HEK293T (cell line): ENCODE measurements around the gene MARCHF5.

ENCODE experiments used
- CTCF ChIA-PET: fragments of 350-600 bp; formaldehyde crosslinking; extraction: SDS; loops from one replicate; lab custom pipeline; 2021; ENCODE audit warnings: antibody characterized with exemption, inconsistent platforms; lab: Yijun Ruan, JAX
- POLR2A ChIA-PET: fragments of 350-600 bp; formaldehyde crosslinking; extraction: SDS; loops from one replicate; lab custom pipeline; 2020; ENCODE audit warnings: antibody characterized with exemption, inconsistent platforms; lab: Yijun Ruan, JAX
- DNase-seq: peaks from one replicate; pipeline ENCODE4 v3.0.0; 2012; ENCODE audit warnings: mixed read lengths; ENCODE audit errors: extremely low spot score
- ARNT ChIP-seq: fragments of 450-650 bp; IDR thresholded peaks from 2 replicates; pipeline ENCODE4 v1.6.1; 2017; ENCODE audit warnings: mild to moderate bottlenecking
- BHLHE40 ChIP-seq: fragments of 450-650 bp; IDR thresholded peaks from 2 replicates; pipeline ENCODE4 v1.6.1; 2016; ENCODE audit warnings: mild to moderate bottlenecking, moderate library complexity, borderline replicate concordance
- CTBP1 ChIP-seq: fragments of 450-650 bp; IDR thresholded peaks from 2 replicates; pipeline ENCODE4 v1.6.1; 2016; ENCODE audit warnings: borderline replicate concordance
- ELF4 ChIP-seq: fragments of 450-650 bp; IDR thresholded peaks from 2 replicates; pipeline ENCODE4 v1.6.1; 2017; ENCODE audit warnings: antibody characterized with exemption
- FOXA1 ChIP-seq: fragments of 450-650 bp; IDR thresholded peaks from 2 replicates; pipeline ENCODE4 v1.6.1; 2016; ENCODE audit warnings: mild to moderate bottlenecking
- FOXK2 ChIP-seq: fragments of 450-650 bp; IDR thresholded peaks from 2 replicates; pipeline ENCODE4 v1.6.1; 2016; ENCODE audit warnings: mild to moderate bottlenecking
- FOXM1 ChIP-seq: fragments of 450-650 bp; IDR thresholded peaks from 2 replicates; pipeline ENCODE4 v1.6.1; 2017; ENCODE audit warnings: mild to moderate bottlenecking, borderline replicate concordance
- HDGF ChIP-seq: fragments of 450-650 bp; IDR thresholded peaks from 2 replicates; pipeline ENCODE4 v1.6.1; 2017; ENCODE audit warnings: antibody characterized with exemption, borderline replicate concordance
- L3MBTL2 ChIP-seq: fragments of 450-650 bp; conservative IDR thresholded peaks from 2 replicates; pipeline ENCODE4 v1.6.1; 2016; ENCODE audit warnings: mild to moderate bottlenecking
- LEF1 ChIP-seq: fragments of 450-650 bp; IDR thresholded peaks from 2 replicates; pipeline ENCODE4 v1.6.1; 2017; ENCODE audit warnings: mild to moderate bottlenecking, borderline replicate concordance
- NFRKB ChIP-seq: fragments of 450-650 bp; IDR thresholded peaks from 2 replicates; pipeline ENCODE4 v1.6.1; 2016; ENCODE audit warnings: mild to moderate bottlenecking, moderate library complexity
- SP1 ChIP-seq: fragments of 450-650 bp; IDR thresholded peaks from 2 replicates; pipeline ENCODE4 v1.6.1; 2017
- SUZ12 ChIP-seq: fragments of 450-650 bp; IDR thresholded peaks from 2 replicates; pipeline ENCODE4 v1.6.1; 2016; ENCODE audit warnings: mild to moderate bottlenecking
- TARDBP ChIP-seq: fragments of 450-650 bp; IDR thresholded peaks from 2 replicates; pipeline ENCODE4 v1.6.1; 2016
- ZNF384 ChIP-seq: fragments of 450-650 bp; IDR thresholded peaks from 2 replicates; pipeline ENCODE4 v1.6.1; 2016
- TF ChIP-seq, protein P1 (sequence below): fragments of 450-650 bp; IDR thresholded peaks from 2 replicates; pipeline ENCODE4 v1.6.1; 2016

The MARCHF5 gene

DNA sequence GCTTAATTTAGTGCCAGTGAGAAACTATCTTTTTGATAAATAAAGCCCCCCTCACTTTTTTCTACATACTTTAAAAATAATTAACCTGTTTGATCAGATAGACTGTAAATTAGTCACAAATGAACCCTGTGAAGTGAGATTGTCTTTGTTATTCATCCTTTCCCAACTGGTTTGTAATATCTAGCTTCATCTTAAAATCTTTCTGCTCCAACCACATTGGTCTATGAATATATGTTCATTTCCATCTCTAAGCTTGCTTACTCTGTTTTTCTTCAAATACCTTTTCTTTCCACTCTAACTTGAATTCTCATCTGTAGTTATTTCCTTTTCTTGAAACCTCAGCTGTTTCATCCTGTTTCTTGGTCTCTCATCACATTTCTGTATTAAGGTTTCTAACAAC, 12.1 kb downstream of the MARCHF5 start:
- ChIA-PET POLR2A (interaction anchor here (1.6 kb wide), 1 partner anchor 11 kb away, joined by 4 read pairs; no protein-coding TSS in a partner anchor), CTCF (no interaction called here)

GRCh38 chr10:92304061-92304460, 13.1 kb downstream of the MARCHF5 start:
- no peak for DNase-seq
- no peak for TF ChIP-seq FOXK2
- TF ChIP-seq, protein P1, sequence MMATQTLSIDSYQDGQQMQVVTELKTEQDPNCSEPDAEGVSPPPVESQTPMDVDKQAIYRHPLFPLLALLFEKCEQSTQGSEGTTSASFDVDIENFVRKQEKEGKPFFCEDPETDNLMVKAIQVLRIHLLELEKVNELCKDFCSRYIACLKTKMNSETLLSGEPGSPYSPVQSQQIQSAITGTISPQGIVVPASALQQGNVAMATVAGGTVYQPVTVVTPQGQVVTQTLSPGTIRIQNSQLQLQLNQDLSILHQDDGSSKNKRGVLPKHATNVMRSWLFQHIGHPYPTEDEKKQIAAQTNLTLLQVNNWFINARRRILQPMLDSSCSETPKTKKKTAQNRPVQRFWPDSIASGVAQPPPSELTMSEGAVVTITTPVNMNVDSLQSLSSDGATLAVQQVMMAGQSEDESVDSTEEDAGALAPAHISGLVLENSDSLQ, result peak; percentile 56
- ChIA-PET POLR2A (interaction anchor here (1.1 to 1.6 kb wide), 2 partner anchors 12 to 13 kb away, joined by 4 to 5 read pairs; partner anchors contain the start of genes CPEB3 and MARCHF5), CTCF (interaction anchor here (0.9 kb wide), 1 partner anchor 14 kb away, joined by 3 read pairs; no protein-coding TSS in a partner anchor)

More for the DNA sequence above, 12.1 kb downstream of the MARCHF5 start:
- no peak for TF ChIP-seq ARNT
- TF ChIP-seq ZNF384, result no peak
- no peak for TF ChIP-seq LEF1
- no peak for TF ChIP-seq TARDBP
- no peak for TF ChIP-seq BHLHE40
- TF ChIP-seq HDGF, result no peak
- TF ChIP-seq CTBP1, result no peak
- TF ChIP-seq FOXA1, result no peak
- no peak for TF ChIP-seq FOXM1
- TF ChIP-seq, protein P1, result no peak
- TF ChIP-seq FOXK2, result no peak
- no peak for TF ChIP-seq SUZ12
- no peak for TF ChIP-seq ELF4
- no peak for TF ChIP-seq L3MBTL2
- DNase-seq, result no peak

DNA sequence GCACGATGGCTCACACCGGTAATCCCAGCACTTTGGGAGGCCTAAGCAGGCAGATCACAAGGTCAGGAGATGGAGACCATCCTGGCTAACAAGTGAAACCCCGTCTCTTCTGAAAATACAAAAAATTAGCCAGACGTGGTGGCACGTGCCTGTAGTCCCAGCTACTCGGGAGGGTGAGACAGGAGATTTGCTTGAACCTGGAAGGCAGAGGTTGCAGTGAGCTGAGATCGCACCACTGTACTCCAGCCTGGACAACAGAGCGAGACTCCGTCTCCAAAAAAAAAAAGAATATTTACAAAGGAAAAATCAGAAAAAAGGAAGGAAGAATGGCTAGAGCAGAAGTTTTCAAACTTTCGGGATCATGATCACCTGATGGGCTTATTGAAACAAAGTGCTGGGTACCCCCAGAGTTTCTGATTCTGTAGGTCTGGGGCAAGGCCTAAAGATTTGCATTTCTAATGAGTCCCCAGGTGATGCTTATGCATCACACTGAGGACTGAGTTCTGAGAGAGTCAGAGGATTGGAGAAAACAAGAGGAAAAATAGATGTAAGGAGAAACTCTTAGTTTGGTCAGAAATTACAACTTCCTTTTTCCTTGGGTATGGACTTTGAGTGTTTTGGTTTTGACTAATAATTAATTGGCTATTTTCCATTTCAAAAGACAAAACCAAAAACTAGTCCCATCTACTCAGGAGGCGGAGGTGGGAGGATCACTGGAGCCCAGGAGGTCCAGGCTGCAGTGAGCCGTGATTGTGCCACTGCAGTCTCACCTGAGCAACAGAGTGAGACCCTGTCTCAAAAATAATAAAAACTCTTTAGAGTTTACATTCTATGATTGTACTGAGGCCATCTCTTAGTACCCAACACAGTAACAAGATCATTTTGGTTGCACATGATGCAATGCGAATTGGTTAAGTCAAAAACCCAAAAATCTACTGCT, 14.4 kb downstream of the MARCHF5 start:
- ChIA-PET CTCF (no interaction called here), POLR2A (no interaction called here)
- TF ChIP-seq TARDBP (no peak), LEF1 (no peak), FOXM1 (no peak), SP1 (no peak), ELF4 (no peak), ARNT (no peak), ZNF384 (no peak), L3MBTL2 (no peak), CTBP1 (no peak), BHLHE40 (no peak), HDGF (no peak), FOXA1 (no peak), FOXK2 (no peak), NFRKB (no peak), SUZ12 (no peak)
- TF ChIP-seq, protein P1, result no peak
- no peak for DNase-seq

- TF ChIP-seq FOXM1 (no peak), LEF1 (no peak), FOXK2 (no peak), SP1 (no peak), HDGF (no peak), ARNT (no peak), ZNF384 (no peak), ELF4 (no peak), SUZ12 (no peak), BHLHE40 (no peak), TARDBP (no peak), L3MBTL2 (no peak), FOXA1 (no peak), CTBP1 (no peak)
- TF ChIP-seq, protein P1, result no peak
- ChIA-PET CTCF (no interaction called here), POLR2A (no interaction called here)
- no peak for DNase-seq
Observed at GRCh38 chr10:92309272-92309671, 18.3 kb downstream of the MARCHF5 start.

DNA sequence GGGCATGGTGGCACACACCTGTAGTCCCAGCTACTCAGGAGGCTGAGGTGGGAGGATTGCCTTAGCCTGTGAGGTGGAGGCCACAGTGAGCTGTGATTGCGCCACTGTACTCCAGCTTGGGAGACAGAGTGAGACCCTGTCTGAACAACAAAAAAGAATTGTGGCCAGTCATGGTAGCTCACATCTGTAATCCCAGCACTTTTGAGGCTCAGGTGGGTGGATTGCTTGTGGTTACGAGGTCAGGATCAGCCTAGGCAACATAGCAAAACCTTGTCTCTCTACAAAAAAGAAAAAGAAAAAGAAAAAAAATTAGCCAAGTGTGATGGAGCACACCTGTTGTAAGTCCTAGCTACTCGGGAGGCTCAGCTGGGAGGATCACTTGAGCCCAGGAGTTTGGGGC, 22.8 kb downstream of the MARCHF5 start:
- CTCF ChIA-PET, result no interaction called here
- POLR2A ChIA-PET, result no interaction called here
- TF ChIP-seq L3MBTL2 (no peak), TARDBP (no peak), ARNT (no peak), SP1 (no peak), FOXK2 (no peak), SUZ12 (no peak), ELF4 (no peak), ZNF384 (no peak), HDGF (no peak), LEF1 (no peak), NFRKB (no peak), FOXA1 (no peak), BHLHE40 (no peak), CTBP1 (no peak), FOXM1 (no peak)
- TF ChIP-seq, protein P1, result no peak
- no peak for DNase-seq
